Neuronal stem cell (in vitro differentiated cells): ENCODE measurements around the gene SEMA6A.

Experiments
- DNase-seq: peaks from one replicate; pipeline ENCODE4 v3.0.0-alpha.2; 2013; ENCODE audit warnings: low spot score
- H2AFZ ChIP-seq: one replicate; pipeline ENCODE4 v1.6.1; 2013; ENCODE audit warnings: mild to moderate bottlenecking, low read length, inconsistent platforms
- H2AK5ac ChIP-seq: 2 replicates; pipeline ENCODE4 v1.6.1; 2013; ENCODE audit warnings: low read depth, mild to moderate bottlenecking, inconsistent platforms, low read length, moderate library complexity, mixed read lengths
- H2BK120ac ChIP-seq: 2 replicates; pipeline ENCODE4 v1.6.1; 2013; ENCODE audit warnings: low read depth, mild to moderate bottlenecking, inconsistent platforms, low read length, moderate library complexity, mixed read lengths
- H2BK12ac ChIP-seq: one replicate; pipeline ENCODE4 v1.6.1; 2013; ENCODE audit warnings: low read length, inconsistent platforms
- H2BK15ac ChIP-seq: 2 replicates; pipeline ENCODE4 v1.6.1; 2013; ENCODE audit warnings: mild to moderate bottlenecking, low read length, inconsistent platforms, mixed read lengths
- H2BK5ac ChIP-seq: one replicate; pipeline ENCODE4 v1.6.1; 2013; ENCODE audit warnings: inconsistent platforms, mild to moderate bottlenecking, low read length, moderate library complexity
- H3K14ac ChIP-seq: one replicate; pipeline ENCODE4 v1.6.1; 2013; ENCODE audit warnings: low read length, inconsistent platforms
- H3K18ac ChIP-seq: 2 replicates; pipeline ENCODE4 v1.6.1; 2013; ENCODE audit warnings: low read length, inconsistent platforms
- H3K23ac ChIP-seq: 2 replicates; pipeline ENCODE4 v1.6.1; 2013; ENCODE audit warnings: low read depth, mild to moderate bottlenecking, mixed read lengths, low read length, inconsistent platforms; ENCODE audit not compliant: poor library complexity
- H3K27ac ChIP-seq: replicated peaks from 3 replicates; pipeline ENCODE4 v1.5.1; 2013; ENCODE audit warnings: low read length, inconsistent platforms
- H3K27me3 ChIP-seq, 3 experiments: 2 replicates each; pipeline ENCODE4 v1.6.1; 2013; ENCODE audit warnings: low read length in 3 of 3, mild to moderate bottlenecking in 2 of 3, inconsistent platforms in 1 of 3, low read depth in 1 of 3, mixed read lengths in 1 of 3, moderate library complexity in 1 of 3; ENCODE audit not compliant: control insufficient read depth in 3 of 3, insufficient read depth in 3 of 3
- H3K36me3 ChIP-seq, 2 donors: replicated peaks in 1 of 2; 2 replicates each; pipeline ENCODE4 v1.6.1; 2013; ENCODE audit warnings: low read length in 2 of 2; ENCODE audit not compliant: control insufficient read depth in 2 of 2, insufficient read depth in 2 of 2
- H3K4ac ChIP-seq: 2 replicates; pipeline ENCODE4 v1.6.1; 2013; ENCODE audit warnings: inconsistent platforms, mild to moderate bottlenecking, low read length, moderate library complexity
- H3K4me1 ChIP-seq, 2 donors: 1 replicate in 1 of 2; 2 replicates in 1 of 2; pipeline ENCODE4 v1.6.1; 2013; ENCODE audit warnings: low read length in 2 of 2, low read depth in 1 of 2; ENCODE audit not compliant: control insufficient read depth in 2 of 2, insufficient read depth in 1 of 2
- H3K4me2 ChIP-seq: one replicate; pipeline ENCODE4 v1.6.1; 2013; ENCODE audit warnings: mild to moderate bottlenecking, low read length, inconsistent platforms; ENCODE audit not compliant: insufficient read depth, poor library complexity, severe bottlenecking
- H3K4me3 ChIP-seq, 2 donors: 2 replicates each; pipeline ENCODE4 v1.5.1; 2013; ENCODE audit warnings: low read length in 2 of 2, mild to moderate bottlenecking in 2 of 2, inconsistent platforms in 1 of 2, moderate library complexity in 1 of 2
- H3K79me1 ChIP-seq: one replicate; pipeline ENCODE4 v1.6.1; 2013; ENCODE audit warnings: low read depth, mild to moderate bottlenecking, inconsistent platforms, low read length, moderate library complexity
- H3K9ac ChIP-seq: one replicate; pipeline ENCODE4 v1.6.1; 2013; ENCODE audit warnings: mild to moderate bottlenecking, low read depth, low read length, inconsistent platforms; ENCODE audit not compliant: poor library complexity
- H3K9me3 ChIP-seq, 2 donors: replicated peaks in 1 of 2; 2 replicates each; pipeline versions ENCODE3 to v1.6.1; 2013; ENCODE audit warnings: low read length in 2 of 2, mild to moderate bottlenecking in 2 of 2, inconsistent platforms in 1 of 2, low read depth in 1 of 2, mixed read lengths in 1 of 2, moderate library complexity in 1 of 2; ENCODE audit not compliant: control insufficient read depth in 2 of 2, insufficient read depth in 1 of 2
- H4K8ac ChIP-seq: one replicate; pipeline ENCODE4 v1.6.1; 2013; ENCODE audit warnings: low read depth, mild to moderate bottlenecking, inconsistent platforms, low read length, moderate library complexity
- H4K91ac ChIP-seq: one replicate; pipeline ENCODE4 v1.6.1; 2013; ENCODE audit warnings: low read length, low read depth, mild to moderate bottlenecking, inconsistent platforms; ENCODE audit not compliant: poor library complexity
- WGBS, 2 donors: extraction: QIAGEN DNeasy Blood & Tissue Kit; methylation state at CpG; one replicate each; pipeline ENCODE4 v1.1.7; 2013; ENCODE audit warnings: missing lambda C conversion rate in 2 of 2, mixed read lengths in 1 of 2; ENCODE audit not compliant: insufficient read length in 2 of 2, insufficient replicate concordance in 1 of 2; ENCODE audit errors: extremely low coverage in 2 of 2; 5-methylcytosine and 5-hydroxymethylcytosine counted together

SEMA6A gene

DNA sequence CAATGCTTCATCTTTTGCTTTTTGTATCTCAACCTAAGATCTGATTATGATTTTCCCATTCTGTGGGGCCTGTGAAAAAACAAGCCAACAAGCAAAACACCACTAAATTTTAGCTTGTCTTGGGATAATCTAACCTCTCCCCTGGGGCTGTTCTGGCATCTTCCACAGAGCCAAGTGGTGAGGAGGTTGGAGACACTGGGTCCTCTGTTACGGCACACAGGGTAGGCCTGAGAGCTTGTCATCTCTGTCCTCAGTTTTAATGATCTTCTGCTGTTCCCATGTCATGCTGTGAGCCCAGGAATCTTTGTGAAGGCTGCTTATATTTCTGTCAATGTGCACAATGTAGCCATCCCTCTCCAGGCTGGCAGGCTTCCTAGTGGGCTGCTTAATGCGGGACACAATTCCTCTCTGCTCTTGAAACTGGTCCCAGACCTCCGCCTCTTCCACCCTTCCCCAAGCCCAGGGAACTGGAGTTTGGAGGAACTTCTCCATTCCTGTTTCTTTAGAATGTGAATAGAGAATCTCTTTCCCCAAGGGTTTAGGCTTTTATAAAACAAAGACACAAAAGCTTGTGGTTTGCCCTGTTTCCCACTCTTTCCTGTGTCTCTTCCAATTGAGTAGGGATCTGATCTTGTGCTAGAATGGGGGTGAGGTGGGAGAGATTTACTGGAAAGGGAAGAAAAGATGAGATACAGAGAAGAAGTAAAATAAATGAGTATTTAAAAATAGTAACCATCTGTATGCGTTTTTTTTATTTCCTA is 30.9 kb upstream of the SEMA6A start:
- Histone ChIP-seq H3K4me1 (peaks cover 4 to 5% of the 10 kb centered on the region in 2 donors), H3K79me1 (no peaks in the 10 kb centered on the region), H2BK5ac (no peak overlapping the region), H2BK15ac (no peak overlapping the region), H2BK12ac (no peak overlapping the region), H3K27ac (no peak overlapping the region), H3K9ac (no peak overlapping the region), H2AK5ac (no peak overlapping the region), H3K18ac (no peak overlapping the region), H3K14ac (no peak overlapping the region), H3K36me3 (no peaks in the 10 kb centered on the region), H2BK120ac (no peak overlapping the region), H4K91ac (no peak overlapping the region), H2AFZ (peak overlapping the region; percentile 47), H3K23ac (no peak overlapping the region), H4K8ac (no peak overlapping the region), H3K4me3 (no peak overlapping the region), H3K4ac (no peak overlapping the region), H3K27me3 (no peaks in the 10 kb centered on the region), H3K4me2 (no peak overlapping the region), H3K9me3 (peaks cover 0 to 3% of the 10 kb centered on the region in 2 donors)
- no peak for DNase-seq
- no CpG with 5 or more reads among the region's 4 CpGs for WGBS, 2 donors

- no peak overlapping the region for H3K18ac ChIP-seq
- no peak overlapping the region for H4K91ac ChIP-seq
- DNase-seq, result no peak
- H3K4me2 ChIP-seq, result no peak overlapping the region
- H3K27me3 ChIP-seq, result no peaks in the 10 kb centered on the region
- no peak overlapping the region for H2AFZ ChIP-seq
- no peak overlapping the region for H2BK5ac ChIP-seq
- no peaks in the 10 kb centered on the region for H3K79me1 ChIP-seq
- no peak overlapping the region for H3K23ac ChIP-seq
- no peak overlapping the region for H2BK120ac ChIP-seq
- peaks cover 0 to 3% of the 10 kb centered on the region in 2 donors for H3K9me3 ChIP-seq
- no peak overlapping the region for H3K27ac ChIP-seq
- no peak overlapping the region for H3K4ac ChIP-seq
- H3K4me3 ChIP-seq, result no peak overlapping the region
- no peak overlapping the region for H3K14ac ChIP-seq
- no peak overlapping the region for H2BK15ac ChIP-seq
- H4K8ac ChIP-seq, result no peak overlapping the region
- no peak overlapping the region for H3K9ac ChIP-seq
- no peaks in the 10 kb centered on the region for H3K36me3 ChIP-seq
- no peak overlapping the region for H2AK5ac ChIP-seq
- H3K4me1 ChIP-seq, result peaks cover 4 to 5% of the 10 kb centered on the region in 2 donors
- no CpG with 5 or more reads among the region's 4 CpGs for WGBS, 2 donors
- no peak overlapping the region for H2BK12ac ChIP-seq
Measured at GRCh38 chr5:116604805-116605204, 30.2 kb upstream of the SEMA6A start.

DNA sequence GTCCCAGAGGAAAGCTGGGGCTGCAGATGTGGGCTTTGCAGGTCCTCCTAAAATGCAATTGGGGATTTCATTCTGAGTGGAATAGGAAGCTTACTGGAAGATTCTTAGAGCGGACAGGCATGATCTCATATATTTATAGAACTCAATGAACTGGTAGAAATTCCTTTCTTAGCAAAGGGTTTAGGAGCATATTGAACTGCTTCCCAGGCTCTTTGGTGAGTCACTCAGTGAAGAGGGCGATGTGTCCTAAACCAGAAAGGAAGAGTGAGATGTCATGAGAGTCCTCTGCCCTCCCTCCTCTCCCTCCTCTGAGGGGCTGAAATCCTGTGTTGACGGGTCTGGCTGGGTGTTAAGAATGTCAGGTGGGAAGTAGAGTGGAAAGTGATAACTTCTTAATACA is 26.3 kb upstream of the SEMA6A start:
- Histone ChIP-seq H3K18ac (no peak overlapping the region), H4K91ac (no peak overlapping the region), H2BK15ac (no peak overlapping the region), H2BK120ac (no peak overlapping the region), H3K4me3 (no peak overlapping the region), H2BK12ac (no peak overlapping the region), H3K14ac (no peak overlapping the region), H2BK5ac (no peak overlapping the region), H3K9me3 (peaks cover 0 to 3% of the 10 kb centered on the region in 2 donors), H3K4me2 (no peak overlapping the region), H3K23ac (no peak overlapping the region), H3K79me1 (no peaks in the 10 kb centered on the region), H2AK5ac (no peak overlapping the region), H3K27me3 (no peaks in the 10 kb centered on the region), H2AFZ (no peak overlapping the region), H3K36me3 (no peaks in the 10 kb centered on the region), H3K4me1 (peaks cover 4 to 5% of the 10 kb centered on the region in 2 donors), H3K27ac (no peak overlapping the region), H3K4ac (no peak overlapping the region), H4K8ac (no peak overlapping the region), H3K9ac (no peak overlapping the region)
- DNase-seq, result no peak
- no CpG with 5 or more reads among the region's 3 CpGs for WGBS, 2 donors

GRCh38 chr5:116598911-116599310 is 24.3 kb upstream of the SEMA6A start:
- H2BK15ac ChIP-seq, result no peak overlapping the region
- no peak overlapping the region for H3K23ac ChIP-seq
- H2AK5ac ChIP-seq, result no peak overlapping the region
- no peak overlapping the region for H4K91ac ChIP-seq
- peaks cover 0 to 3% of the 10 kb centered on the region in 2 donors for H3K9me3 ChIP-seq
- H3K27me3 ChIP-seq, result no peaks in the 10 kb centered on the region
- no peak overlapping the region for H2BK5ac ChIP-seq
- H3K4me3 ChIP-seq, result no peak overlapping the region
- H3K18ac ChIP-seq, result no peak overlapping the region
- H3K79me1 ChIP-seq, result no peaks in the 10 kb centered on the region
- H3K27ac ChIP-seq, result no peak overlapping the region
- H3K4me2 ChIP-seq, result no peak overlapping the region
- WGBS, 2 donors, result no CpG with 5 or more reads among the region's 1 CpG
- H3K14ac ChIP-seq, result no peak overlapping the region
- no peak overlapping the region for H3K4ac ChIP-seq
- no peak overlapping the region for H2BK12ac ChIP-seq
- peaks cover 0 to 2% of the 10 kb centered on the region in 2 donors for H3K4me1 ChIP-seq
- H4K8ac ChIP-seq, result no peak overlapping the region
- peak overlapping the region; percentile 15 for H2AFZ ChIP-seq
- H3K9ac ChIP-seq, result no peak overlapping the region
- no peak for DNase-seq
- H2BK120ac ChIP-seq, result no peak overlapping the region
- no peaks in the 10 kb centered on the region for H3K36me3 ChIP-seq
